GM12878 (cell line): ENCODE measurements around the gene FRMD3. TPM values are rescaled to one million over a fixed set of nuclear protein-coding genes. Genes with fewer than 3 reads are reported as not detected.

ENCODE experiments used
- ATAC-seq: fragments of 200-7000 bp; cut with Tn5 transposase; 3 replicates; pipeline ENCODE4 v1.9.1; 2020; ENCODE audit warnings: mild to moderate bottlenecking, moderate library complexity
- BruUV-seq: library from RNA; stranded (reverse); fragments of 400-500 nt; replicated peaks from 2 replicates; lab custom pipeline; 2021; lab: Mats Ljungman, UMichigan
- CTCF ChIA-PET: fragments of 300-600 bp; sonication (Branson Sonifier 250); formaldehyde crosslinking; extraction: SDS; loops from one replicate; lab custom pipeline; 2021; ENCODE audit warnings: inconsistent platforms; lab: Yijun Ruan, JAX
- POLR2A ChIA-PET: fragments of 350-600 bp; formaldehyde crosslinking; extraction: SDS; loops from one replicate; lab custom pipeline; 2021; ENCODE audit warnings: inconsistent platforms; lab: Charles Lee
- RAD21 ChIA-PET: fragments of 300-600 bp; sonication (Branson Sonifier 250); formaldehyde crosslinking; loops from one replicate; lab custom pipeline; 2023; ENCODE audit warnings: antibody characterized with exemption; ENCODE audit not compliant: unreplicated experiment; lab: Charles Lee
- SMC1A ChIA-PET: fragments of 300-600 bp; sonication (Branson Sonifier 250); formaldehyde crosslinking; loops from one replicate; lab custom pipeline; 2023; ENCODE audit not compliant: unreplicated experiment, uncharacterized antibody; lab: Charles Lee
- DNase-seq: peaks from one replicate; pipeline ENCODE4 v3.0.0-alpha.2; 2011; ENCODE audit warnings: low read depth, low spot score
- FAIRE-seq: peaks from 3 replicates; lab custom pipeline; 2011; peaks lifted over from hg19 to GRCh38; lab: Jason Lieb, UNC
- H2AFZ ChIP-seq: 2 replicates; pipeline ENCODE4 v1.6.0; 2011; ENCODE audit warnings: low read depth, low read length, control low read depth; ENCODE audit not compliant: control insufficient read depth
- H3K27ac ChIP-seq: 2 replicates; pipeline ENCODE4 v1.5.1; 2011; ENCODE audit warnings: control low read depth; ENCODE audit not compliant: control insufficient read depth, insufficient read depth
- H3K27me3 ChIP-seq, 2 experiments: replicated peaks in 1 of 2; 2 replicates each; pipeline versions ENCODE4 v1.6.0 to v1.6.1; 2011; ENCODE audit warnings: low read length in 1 of 2; ENCODE audit not compliant: control insufficient read depth in 2 of 2, insufficient read depth in 2 of 2
- H3K36me3 ChIP-seq, 2 experiments: 2 replicates each; pipeline ENCODE4 v1.5.1; 2011; ENCODE audit warnings: low read length in 1 of 2; ENCODE audit not compliant: control insufficient read depth in 2 of 2, insufficient read depth in 2 of 2
- H3K4me1 ChIP-seq: 2 replicates; pipeline ENCODE4 v1.6.1; 2011; ENCODE audit warnings: mild to moderate bottlenecking, low read length, moderate library complexity, mixed read lengths; ENCODE audit not compliant: control insufficient read depth, insufficient read depth
- H3K4me2 ChIP-seq: 2 replicates; pipeline ENCODE4 v1.6.0; 2011; ENCODE audit warnings: control low read depth; ENCODE audit not compliant: control insufficient read depth, insufficient read depth
- H3K4me3 ChIP-seq: fragments of 200-600 bp; sonication (generic); 2 replicates; pipeline ENCODE4 v1.5.1; 2016
- H3K79me2 ChIP-seq: 2 replicates; pipeline ENCODE4 v1.6.0; 2011; ENCODE audit warnings: low read length; ENCODE audit not compliant: control insufficient read depth, insufficient read depth
- H3K9ac ChIP-seq: 2 replicates; pipeline ENCODE4 v1.8.0; 2011; ENCODE audit warnings: low read length, control low read depth, mixed read lengths; ENCODE audit not compliant: control insufficient read depth, insufficient read depth
- H3K9me3 ChIP-seq: replicated peaks from 3 replicates; pipeline ENCODE4 v1.5.1; 2011; ENCODE audit warnings: mild to moderate bottlenecking, low read length; ENCODE audit not compliant: control insufficient read depth, insufficient read depth
- H4K20me1 ChIP-seq: 2 replicates; pipeline ENCODE4 v1.6.0; 2011; ENCODE audit not compliant: control insufficient read depth, insufficient read depth
- ETV6 ChIP-seq, 2 experiments: fragments of 450-650 bp in 1 of 2; IDR thresholded peaks in 1 of 2; conservative IDR thresholded peaks in 1 of 2; 2 replicates each; pipeline ENCODE4 v1.6.1; 2014; ENCODE audit warnings: antibody characterized with exemption in 1 of 2, borderline replicate concordance in 1 of 2, low read depth in 1 of 2, mild to moderate bottlenecking in 1 of 2, moderate library complexity in 1 of 2
- MYC ChIP-seq: IDR thresholded peaks from 2 replicates; pipeline ENCODE4 v1.6.1; 2011; ENCODE audit warnings: mild to moderate bottlenecking, low read length, moderate library complexity, inconsistent platforms; ENCODE audit not compliant: insufficient read depth, insufficient replicate concordance, insufficient read length, severe bottlenecking
- ZNF622 ChIP-seq: fragments of 450-650 bp; IDR thresholded peaks from 2 replicates; pipeline ENCODE4 v1.6.1; 2017; ENCODE audit warnings: mild to moderate bottlenecking, inconsistent platforms
- WGBS: methylation state at CpG from one replicate; pipeline ENCODE4 v1.1.6; 2016; ENCODE audit warnings: low lambda C conversion rate; ENCODE audit not compliant: insufficient replicate concordance, insufficient coverage; ENCODE audit errors: missing lambda C conversion rate; 5-methylcytosine and 5-hydroxymethylcytosine counted together
- in situ Hi-C: fragments of 300-500 bp; cut with MboI; formaldehyde crosslinking; loops from 9 replicates; pipeline ENCODE4 v1.14.3; 2018; ENCODE audit warnings: mixed read lengths
- intact Hi-C: fragments of 100-400 bp; cut with micrococcal nuclease; formaldehyde crosslinking; loops from one replicate; pipeline ENCODE4 v1.14.2; 2022; ENCODE audit not compliant: unreplicated experiment
- polyA plus RNA-seq, 11 experiments: library from polyadenylated mRNA; depleted of rRNA in 4 of 11; unstranded in 6 of 11; stranded (reverse) in 5 of 11; fragments of >200 nt; fragmentation: Nextera tagmentation in 4 of 11; fragmentation: Illumina TruSeq in 1 of 11; extraction: Ambion mirVana in 4 of 11; extraction: Trizol in 1 of 11; gene quantifications; 1 replicate in 1 of 11; 2 replicates in 10 of 11; pipeline versions ENCODE4 v1.2.1 to v1.2.3, GENCODE V29; 2011 to 2016; ENCODE audit warnings: inconsistent platforms in 2 of 11, missing spikeins in 2 of 11, low read depth in 1 of 11
- total RNA-seq, 4 experiments: library from RNA; depleted of rRNA in 3 of 4; stranded (reverse); fragments of >200 nt in 3 of 4; fragmentation: Illumina TruSeq in 1 of 4; extraction: Trizol in 1 of 4; gene quantifications; 2 replicates each; pipeline versions ENCODE4 v1.2.1 to v1.2.3, GENCODE V29; 2013 to 2021
- TF ChIP-seq, protein P1 (sequence below): fragments of 450-650 bp; IDR thresholded peaks from 2 replicates; pipeline ENCODE4 v1.6.1; 2014; ENCODE audit warnings: mild to moderate bottlenecking
- TF ChIP-seq, protein P2 (sequence below): fragments of 450-650 bp; conservative IDR thresholded peaks from 2 replicates; pipeline ENCODE4 v1.6.1; 2017; ENCODE audit warnings: mild to moderate bottlenecking, moderate library complexity
- TF ChIP-seq, protein P3 (sequence below): IDR thresholded peaks from 2 replicates; pipeline ENCODE4 v1.6.1; 2011; ENCODE audit warnings: low read depth, low read length, improper control_type of control experiment, borderline replicate concordance
- TF ChIP-seq, protein P4 (sequence below): IDR thresholded peaks from 2 replicates; pipeline ENCODE4 v1.6.1; 2011; ENCODE audit warnings: borderline replicate concordance, low read depth, mild to moderate bottlenecking, moderate library complexity, low read length; ENCODE audit not compliant: insufficient read depth, poor library complexity, severe bottlenecking

The FRMD3 gene
- total and polyA plus RNA-seq, 10 of the 15 experiments (the other 5 are each of a cell fraction or from before 2014, with no cell fraction given): 0.04 to 0.68 (median 0.21) TPM; not detected in 1

DNA sequence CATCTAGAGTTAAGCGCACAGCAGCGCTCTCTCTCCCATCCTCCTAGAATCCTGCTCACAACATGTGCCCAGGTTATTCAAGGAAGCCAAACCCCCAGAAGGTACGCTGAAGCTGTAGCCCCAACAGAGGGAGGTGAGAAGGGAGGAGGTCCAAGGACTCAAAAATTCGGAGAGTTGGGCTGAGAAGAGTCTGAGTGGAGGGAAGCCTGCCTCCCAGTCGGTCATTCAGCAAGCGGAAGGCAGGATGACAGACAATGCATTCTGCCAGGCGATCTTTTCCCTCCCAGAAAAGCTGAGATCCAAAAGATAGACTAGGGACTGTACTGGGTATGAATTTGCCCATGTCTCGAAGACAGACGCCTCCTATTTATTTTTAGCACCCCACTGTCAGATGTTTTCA, 189.2 kb downstream of the FRMD3 start:
- BruUV-seq: no TSS peak
- no peak for ATAC-seq
- H3K9ac ChIP-seq: no peak overlapping the region
- no peak overlapping the region for H3K4me3 ChIP-seq
- RAD21 ChIA-PET: no interaction called here
- H3K27me3 ChIP-seq: no peaks in the 10 kb centered on the region
- H2AFZ ChIP-seq: no peak overlapping the region
- no peak for FAIRE-seq
- DNase-seq: no peak
- intact Hi-C loops (no loop called here), in situ Hi-C loops (no loop called here)
- H4K20me1 ChIP-seq: no peaks in the 10 kb centered on the region
- SMC1A ChIA-PET: interaction anchor here (1.1 kb wide), 1 partner anchor 15 kb away, joined by 5 read pairs; no protein-coding TSS in a partner anchor
- H3K36me3 ChIP-seq: no peaks in the 10 kb centered on the region
- H3K79me2 ChIP-seq: no peaks in the 10 kb centered on the region
- H3K4me2 ChIP-seq: no peak overlapping the region
- WGBS: 38% methylated on average over 9 of the region's 9 CpGs
- no peak overlapping the region for H3K27ac ChIP-seq
- H3K4me1 ChIP-seq: no peaks in the 10 kb centered on the region
- H3K9me3 ChIP-seq: no peaks in the 10 kb centered on the region
- CTCF ChIA-PET: interaction anchor here (1.0 kb wide), 1 partner anchor 193 kb away, joined by 3 read pairs; no protein-coding TSS in a partner anchor
- POLR2A ChIA-PET: no interaction called here
- TF ChIP-seq ZNF622 (no peak), ETV6 (conservative IDR thresholded peaks at IDR 0.05 in 1 of 2, IDR thresholded peaks at IDR 0.05 in 1 of 2; ENCODE audit: borderline replicate concordance in 1 of 2, low read depth in 1 of 2) (no peak), MYC (no peak)
- TF ChIP-seq, protein P1, sequence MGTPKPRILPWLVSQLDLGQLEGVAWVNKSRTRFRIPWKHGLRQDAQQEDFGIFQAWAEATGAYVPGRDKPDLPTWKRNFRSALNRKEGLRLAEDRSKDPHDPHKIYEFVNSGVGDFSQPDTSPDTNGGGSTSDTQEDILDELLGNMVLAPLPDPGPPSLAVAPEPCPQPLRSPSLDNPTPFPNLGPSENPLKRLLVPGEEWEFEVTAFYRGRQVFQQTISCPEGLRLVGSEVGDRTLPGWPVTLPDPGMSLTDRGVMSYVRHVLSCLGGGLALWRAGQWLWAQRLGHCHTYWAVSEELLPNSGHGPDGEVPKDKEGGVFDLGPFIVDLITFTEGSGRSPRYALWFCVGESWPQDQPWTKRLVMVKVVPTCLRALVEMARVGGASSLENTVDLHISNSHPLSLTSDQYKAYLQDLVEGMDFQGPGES: no peak
- TF ChIP-seq, protein P2, sequence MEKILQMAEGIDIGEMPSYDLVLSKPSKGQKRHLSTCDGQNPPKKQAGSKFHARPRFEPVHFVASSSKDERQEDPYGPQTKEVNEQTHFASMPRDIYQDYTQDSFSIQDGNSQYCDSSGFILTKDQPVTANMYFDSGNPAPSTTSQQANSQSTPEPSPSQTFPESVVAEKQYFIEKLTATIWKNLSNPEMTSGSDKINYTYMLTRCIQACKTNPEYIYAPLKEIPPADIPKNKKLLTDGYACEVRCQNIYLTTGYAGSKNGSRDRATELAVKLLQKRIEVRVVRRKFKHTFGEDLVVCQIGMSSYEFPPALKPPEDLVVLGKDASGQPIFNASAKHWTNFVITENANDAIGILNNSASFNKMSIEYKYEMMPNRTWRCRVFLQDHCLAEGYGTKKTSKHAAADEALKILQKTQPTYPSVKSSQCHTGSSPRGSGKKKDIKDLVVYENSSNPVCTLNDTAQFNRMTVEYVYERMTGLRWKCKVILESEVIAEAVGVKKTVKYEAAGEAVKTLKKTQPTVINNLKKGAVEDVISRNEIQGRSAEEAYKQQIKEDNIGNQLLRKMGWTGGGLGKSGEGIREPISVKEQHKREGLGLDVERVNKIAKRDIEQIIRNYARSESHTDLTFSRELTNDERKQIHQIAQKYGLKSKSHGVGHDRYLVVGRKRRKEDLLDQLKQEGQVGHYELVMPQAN: no peak
- TF ChIP-seq, protein P3, sequence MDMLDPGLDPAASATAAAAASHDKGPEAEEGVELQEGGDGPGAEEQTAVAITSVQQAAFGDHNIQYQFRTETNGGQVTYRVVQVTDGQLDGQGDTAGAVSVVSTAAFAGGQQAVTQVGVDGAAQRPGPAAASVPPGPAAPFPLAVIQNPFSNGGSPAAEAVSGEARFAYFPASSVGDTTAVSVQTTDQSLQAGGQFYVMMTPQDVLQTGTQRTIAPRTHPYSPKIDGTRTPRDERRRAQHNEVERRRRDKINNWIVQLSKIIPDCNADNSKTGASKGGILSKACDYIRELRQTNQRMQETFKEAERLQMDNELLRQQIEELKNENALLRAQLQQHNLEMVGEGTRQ: no peak
- TF ChIP-seq, protein P4, sequence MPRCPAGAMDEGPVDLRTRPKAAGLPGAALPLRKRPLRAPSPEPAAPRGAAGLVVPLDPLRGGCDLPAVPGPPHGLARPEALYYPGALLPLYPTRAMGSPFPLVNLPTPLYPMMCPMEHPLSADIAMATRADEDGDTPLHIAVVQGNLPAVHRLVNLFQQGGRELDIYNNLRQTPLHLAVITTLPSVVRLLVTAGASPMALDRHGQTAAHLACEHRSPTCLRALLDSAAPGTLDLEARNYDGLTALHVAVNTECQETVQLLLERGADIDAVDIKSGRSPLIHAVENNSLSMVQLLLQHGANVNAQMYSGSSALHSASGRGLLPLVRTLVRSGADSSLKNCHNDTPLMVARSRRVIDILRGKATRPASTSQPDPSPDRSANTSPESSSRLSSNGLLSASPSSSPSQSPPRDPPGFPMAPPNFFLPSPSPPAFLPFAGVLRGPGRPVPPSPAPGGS: no peak
